Rectal smooth muscle tissue (tissue), 1 donor: ENCODE measurements around the gene RAP1B.

ENCODE experiments used
- H3K27ac ChIP-seq: one replicate; pipeline ENCODE4 v1.7.0; 2013; ENCODE audit warnings: low read depth, low read length, inconsistent platforms
- H3K27me3 ChIP-seq: one replicate; pipeline ENCODE4 v1.7.0; 2013; ENCODE audit warnings: low read length; ENCODE audit not compliant: control insufficient read depth, insufficient read depth
- H3K36me3 ChIP-seq: one replicate; pipeline ENCODE4 v1.7.0; 2013; ENCODE audit warnings: low read length; ENCODE audit not compliant: control insufficient read depth, insufficient read depth
- H3K4me1 ChIP-seq: one replicate; pipeline ENCODE4 v1.7.0; 2013; ENCODE audit warnings: low read length; ENCODE audit not compliant: control insufficient read depth, insufficient read depth
- H3K4me3 ChIP-seq: one replicate; pipeline ENCODE4 v1.7.0; 2013; ENCODE audit warnings: low read length
- H3K9ac ChIP-seq: one replicate; pipeline ENCODE4 v1.7.0; 2013; ENCODE audit warnings: low read length

Gene RAP1B

GRCh38 chr12:68610370-68611093 lies at the start of gene RAP1B:
TSS of gene RAP1B (plus strand) at chr12:68610899. CDS start at chr12:68648725, 37,826 bp downstream.
- Histone ChIP-seq H3K9ac (peak within 1 kb of the TSS; percentile 98), H3K27me3 (no peaks in the 10 kb centered on the region), H3K27ac (peak within 1 kb of the TSS; percentile 98), H3K4me1 (peaks cover 26% of the 10 kb centered on the region), H3K36me3 (no peaks in the 10 kb centered on the region), H3K4me3 (peak within 1 kb of the TSS; percentile 98)

- H3K4me1 ChIP-seq = no peaks in the 10 kb centered on the region
- no peak overlapping the region for H3K27ac ChIP-seq
- H3K27me3 ChIP-seq = no peaks in the 10 kb centered on the region
- no peak overlapping the region for H3K4me3 ChIP-seq
- no peaks in the 10 kb centered on the region for H3K36me3 ChIP-seq
- H3K9ac ChIP-seq = no peak overlapping the region
These were observed 48.9 kb upstream of the RAP1B start for GRCh38 chr12:68561830-68562229.

GRCh38 chr12:68564166-68564565 lies 46.5 kb upstream of the RAP1B start:
- H3K27ac ChIP-seq = no peak overlapping the region

GRCh38 chr12:68565391-68565903 lies 45.3 kb upstream of the RAP1B start:
- Histone ChIP-seq H3K27me3 (no peaks in the 10 kb centered on the region), H3K36me3 (no peaks in the 10 kb centered on the region), H3K9ac (no peak overlapping the region), H3K27ac (no peak overlapping the region), H3K4me3 (no peak overlapping the region), H3K4me1 (no peaks in the 10 kb centered on the region)

More at GRCh38 chr12:68564166-68564565, 46.5 kb upstream of the RAP1B start:
- Histone ChIP-seq H3K4me1 (no peaks in the 10 kb centered on the region), H3K27me3 (no peaks in the 10 kb centered on the region), H3K36me3 (no peaks in the 10 kb centered on the region), H3K9ac (no peak overlapping the region), H3K4me3 (no peak overlapping the region)

- H3K27ac ChIP-seq = no peak overlapping the region
- H3K9ac ChIP-seq = no peak overlapping the region
- H3K4me1 ChIP-seq = no peaks in the 10 kb centered on the region
- no peaks in the 10 kb centered on the region for H3K27me3 ChIP-seq
- no peak overlapping the region for H3K4me3 ChIP-seq
- no peaks in the 10 kb centered on the region for H3K36me3 ChIP-seq
These were observed 41.7 kb upstream of the RAP1B start for GRCh38 chr12:68568922-68569569.

- Histone ChIP-seq H3K27me3 (no peaks in the 10 kb centered on the region), H3K36me3 (no peaks in the 10 kb centered on the region), H3K9ac (no peak overlapping the region), H3K27ac (no peak overlapping the region), H3K4me1 (no peaks in the 10 kb centered on the region), H3K4me3 (no peak overlapping the region)
These were observed 38.0 kb upstream of the RAP1B start for GRCh38 chr12:68572661-68573060.

- H3K9ac ChIP-seq = no peak overlapping the region
- H3K27me3 ChIP-seq = no peaks in the 10 kb centered on the region
- no peaks in the 10 kb centered on the region for H3K36me3 ChIP-seq
- no peak overlapping the region for H3K27ac ChIP-seq
- H3K4me3 ChIP-seq = no peak overlapping the region
- no peaks in the 10 kb centered on the region for H3K4me1 ChIP-seq
These were observed 37.3 kb upstream of the RAP1B start for GRCh38 chr12:68573406-68573805.

- Histone ChIP-seq H3K36me3 (no peaks in the 10 kb centered on the region), H3K27me3 (no peaks in the 10 kb centered on the region), H3K9ac (no peak overlapping the region), H3K27ac (no peak overlapping the region), H3K4me1 (no peaks in the 10 kb centered on the region), H3K4me3 (no peak overlapping the region)
These were observed 32.8 kb upstream of the RAP1B start for GRCh38 chr12:68577949-68578348.

- H3K36me3 ChIP-seq = no peaks in the 10 kb centered on the region
These were observed 31.9 kb upstream of the RAP1B start for GRCh38 chr12:68578765-68579164.

GRCh38 chr12:68579254-68579653 lies 31.4 kb upstream of the RAP1B start:
- no peaks in the 10 kb centered on the region for H3K27me3 ChIP-seq
- no peaks in the 10 kb centered on the region for H3K36me3 ChIP-seq
- no peak overlapping the region for H3K9ac ChIP-seq
- no peak overlapping the region for H3K27ac ChIP-seq
- H3K4me3 ChIP-seq = no peak overlapping the region
- no peaks in the 10 kb centered on the region for H3K4me1 ChIP-seq

More at GRCh38 chr12:68578765-68579164, 31.9 kb upstream of the RAP1B start:
- H3K4me3 ChIP-seq = no peak overlapping the region
- no peak overlapping the region for H3K9ac ChIP-seq
- H3K27ac ChIP-seq = no peak overlapping the region
- H3K27me3 ChIP-seq = no peaks in the 10 kb centered on the region
- H3K4me1 ChIP-seq = no peaks in the 10 kb centered on the region

GRCh38 chr12:68580911-68581310 lies 29.8 kb upstream of the RAP1B start:
- Histone ChIP-seq H3K4me1 (no peaks in the 10 kb centered on the region), H3K36me3 (no peaks in the 10 kb centered on the region), H3K27ac (no peak overlapping the region), H3K9ac (no peak overlapping the region), H3K4me3 (no peak overlapping the region), H3K27me3 (no peaks in the 10 kb centered on the region)

GRCh38 chr12:68581926-68582325 lies 28.8 kb upstream of the RAP1B start:
- H3K27me3 ChIP-seq = no peaks in the 10 kb centered on the region
- H3K9ac ChIP-seq = no peak overlapping the region
- H3K36me3 ChIP-seq = no peaks in the 10 kb centered on the region
- no peak overlapping the region for H3K4me3 ChIP-seq
- no peaks in the 10 kb centered on the region for H3K4me1 ChIP-seq
- no peak overlapping the region for H3K27ac ChIP-seq
